Trophoblast cell (in vitro differentiated cells and primary cell): ENCODE measurements around the gene ZNF618.
"Not testable (repeated sequence)": the region's sequence is repeated elsewhere in the genome, so short reads cannot be mapped to it uniquely, and the experiment has no call there.

Experiments used
- DNase-seq, 2 donors: peaks; one replicate each; pipeline ENCODE4 v3.0.0-alpha.2; 2016
- H2AFZ ChIP-seq: 2 replicates; pipeline ENCODE4 v1.6.1; 2013; ENCODE audit warnings: low read length, moderate library complexity, mild to moderate bottlenecking; ENCODE audit not compliant: insufficient read depth, poor library complexity
- H2AK5ac ChIP-seq: 2 replicates; pipeline ENCODE4 v1.6.1; 2013; ENCODE audit warnings: mild to moderate bottlenecking, low read length
- H2BK120ac ChIP-seq: 2 replicates; pipeline ENCODE4 v1.6.1; 2013; ENCODE audit warnings: low read length, mild to moderate bottlenecking, moderate library complexity; ENCODE audit not compliant: insufficient read depth, poor library complexity
- H2BK12ac ChIP-seq: 2 replicates; pipeline ENCODE4 v1.6.1; 2013; ENCODE audit warnings: mild to moderate bottlenecking, low read length, moderate library complexity
- H2BK5ac ChIP-seq: 2 replicates; pipeline ENCODE4 v1.6.1; 2013; ENCODE audit warnings: low read length, low read depth, moderate library complexity, mild to moderate bottlenecking; ENCODE audit not compliant: poor library complexity
- H3K14ac ChIP-seq: 2 replicates; pipeline ENCODE4 v1.6.1; 2013; ENCODE audit warnings: mild to moderate bottlenecking, low read length
- H3K18ac ChIP-seq: 2 replicates; pipeline ENCODE4 v1.6.1; 2013; ENCODE audit warnings: mild to moderate bottlenecking, low read length
- H3K23ac ChIP-seq: 2 replicates; pipeline ENCODE4 v1.6.1; 2013; ENCODE audit warnings: low read length
- H3K27ac ChIP-seq: 2 replicates; pipeline ENCODE4 v1.5.1; 2013; ENCODE audit warnings: low read depth, mild to moderate bottlenecking, inconsistent platforms, low read length, moderate library complexity
- H3K27me3 ChIP-seq: 2 replicates; pipeline ENCODE4 v1.6.1; 2013; ENCODE audit warnings: inconsistent platforms, mild to moderate bottlenecking, low read length, moderate library complexity; ENCODE audit not compliant: insufficient read depth
- H3K36me3 ChIP-seq, 2 experiments: 1 replicate in 1 of 2; 2 replicates in 1 of 2; pipeline ENCODE4 v1.6.1; 2013; ENCODE audit warnings: low read length in 2 of 2, mild to moderate bottlenecking in 2 of 2, moderate library complexity in 1 of 2; ENCODE audit not compliant: insufficient read depth in 2 of 2, control insufficient read depth in 1 of 2
- H3K4ac ChIP-seq: 2 replicates; pipeline ENCODE4 v1.6.1; 2013; ENCODE audit warnings: low read depth, mild to moderate bottlenecking, low read length, moderate library complexity
- H3K4me1 ChIP-seq, 2 experiments: 1 replicate in 1 of 2; 2 replicates in 1 of 2; pipeline ENCODE4 v1.6.1; 2013; ENCODE audit warnings: low read length in 2 of 2, mild to moderate bottlenecking in 2 of 2, moderate library complexity in 1 of 2; ENCODE audit not compliant: insufficient read depth in 2 of 2, control insufficient read depth in 1 of 2
- H3K4me2 ChIP-seq: 2 replicates; pipeline ENCODE4 v1.6.1; 2013; ENCODE audit warnings: inconsistent platforms, mild to moderate bottlenecking, low read length, moderate library complexity
- H3K4me3 ChIP-seq: 2 replicates; pipeline ENCODE4 v1.5.1; 2013; ENCODE audit warnings: mild to moderate bottlenecking, low read depth, low read length, inconsistent platforms
- H3K79me1 ChIP-seq: one replicate; pipeline ENCODE4 v1.6.1; 2013; ENCODE audit warnings: low read length
- H3K79me2 ChIP-seq: 2 replicates; pipeline ENCODE4 v1.6.1; 2013; ENCODE audit warnings: low read length, mild to moderate bottlenecking; ENCODE audit not compliant: control insufficient read depth, insufficient read depth, poor library complexity
- H3K9ac ChIP-seq: 2 replicates; pipeline ENCODE4 v1.6.1; 2013; ENCODE audit warnings: mild to moderate bottlenecking, low read length
- H3K9me3 ChIP-seq: 2 replicates; pipeline ENCODE4 v1.6.1; 2013; ENCODE audit warnings: low read depth, mild to moderate bottlenecking, control low read depth, inconsistent platforms, low read length; ENCODE audit not compliant: insufficient read depth
- H4K12ac ChIP-seq: 2 replicates; pipeline ENCODE4 v1.6.1; 2013; ENCODE audit warnings: low read depth, mild to moderate bottlenecking, low read length, moderate library complexity
- H4K8ac ChIP-seq: 2 replicates; pipeline ENCODE4 v1.6.1; 2013; ENCODE audit warnings: low read depth, mild to moderate bottlenecking, low read length, moderate library complexity
- H4K91ac ChIP-seq: one replicate; pipeline ENCODE4 v1.6.1; 2013; ENCODE audit warnings: low read depth, mild to moderate bottlenecking, low read length, moderate library complexity
- WGBS: extraction: QIAGEN DNeasy Blood & Tissue Kit; methylation state at CpG from one replicate; pipeline ENCODE4 v1.1.7; 2013; ENCODE audit warnings: missing lambda C conversion rate; ENCODE audit not compliant: insufficient read length, insufficient coverage; ENCODE audit errors: extremely low coverage; 5-methylcytosine and 5-hydroxymethylcytosine counted together

ZNF618 gene

GRCh38 chr9:114038724-114039313 is 162.7 kb downstream of the ZNF618 start:
- no peak overlapping the region for H3K4me3 ChIP-seq
- no peaks in the 10 kb centered on the region for H3K79me1 ChIP-seq
- no peak for DNase-seq
- H3K4me2 ChIP-seq: no peak overlapping the region
- H4K91ac ChIP-seq: no peak overlapping the region
- H3K36me3 ChIP-seq: peaks cover 13 to 17% of the 10 kb centered on the region in 2 experiments
- H4K12ac ChIP-seq: no peak overlapping the region
- H2AFZ ChIP-seq: no peak overlapping the region
- no peak overlapping the region for H2BK120ac ChIP-seq
- H3K9me3 ChIP-seq: no peaks in the 10 kb centered on the region
- H3K27me3 ChIP-seq: no peaks in the 10 kb centered on the region
- no peak overlapping the region for H3K14ac ChIP-seq
- no peaks in the 10 kb centered on the region for H3K4me1 ChIP-seq
- no peak overlapping the region for H3K23ac ChIP-seq
- H2AK5ac ChIP-seq: no peak overlapping the region
- no peak overlapping the region for H2BK12ac ChIP-seq
- no peak overlapping the region for H4K8ac ChIP-seq
- H3K18ac ChIP-seq: no peak overlapping the region
- no peak overlapping the region for H3K9ac ChIP-seq
- H3K27ac ChIP-seq: no peak overlapping the region
- H3K79me2 ChIP-seq: no peaks in the 10 kb centered on the region
- no peak overlapping the region for H3K4ac ChIP-seq
- no CpG with 5 or more reads among the region's 13 CpGs for WGBS
- no peak overlapping the region for H2BK5ac ChIP-seq

DNA sequence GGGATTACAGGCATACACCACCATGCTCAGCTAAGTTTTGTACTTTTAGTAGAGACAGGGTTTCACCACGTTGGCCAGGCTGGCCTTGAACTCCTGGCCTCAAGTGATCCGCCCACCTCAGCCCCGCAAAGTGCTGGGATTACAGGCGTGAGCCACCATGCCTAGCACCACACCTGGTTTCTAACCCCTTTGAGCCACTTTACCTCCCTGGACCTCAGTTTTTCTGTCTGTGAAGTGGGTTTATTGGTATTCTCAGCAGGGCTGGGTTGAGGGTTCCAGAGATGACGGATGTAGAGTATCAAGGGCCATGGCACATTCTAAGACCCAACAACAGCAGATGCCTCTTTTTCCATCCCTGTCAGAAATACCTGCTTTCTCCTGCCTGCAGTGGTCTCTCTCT is 163.4 kb downstream of the ZNF618 start:
- Histone ChIP-seq H2BK120ac (no peak overlapping the region), H3K18ac (no peak overlapping the region), H2BK12ac (no peak overlapping the region), H3K36me3 (peaks cover 9 to 15% of the 10 kb centered on the region in 2 experiments), H3K4ac (no peak overlapping the region), H4K12ac (no peak overlapping the region), H3K14ac (no peak overlapping the region), H3K27ac (no peak overlapping the region), H3K79me1 (no peaks in the 10 kb centered on the region), H2AK5ac (no peak overlapping the region), H4K91ac (no peak overlapping the region), H3K79me2 (no peaks in the 10 kb centered on the region), H3K4me3 (no peak overlapping the region), H3K4me1 (no peaks in the 10 kb centered on the region), H3K9me3 (no peaks in the 10 kb centered on the region), H3K23ac (no peak overlapping the region), H3K9ac (no peak overlapping the region), H3K27me3 (no peaks in the 10 kb centered on the region), H3K4me2 (no peak overlapping the region), H4K8ac (no peak overlapping the region), H2BK5ac (no peak overlapping the region), H2AFZ (no peak overlapping the region)
- WGBS: no CpG with 5 or more reads among the region's 5 CpGs
- DNase-seq: no peak

DNA sequence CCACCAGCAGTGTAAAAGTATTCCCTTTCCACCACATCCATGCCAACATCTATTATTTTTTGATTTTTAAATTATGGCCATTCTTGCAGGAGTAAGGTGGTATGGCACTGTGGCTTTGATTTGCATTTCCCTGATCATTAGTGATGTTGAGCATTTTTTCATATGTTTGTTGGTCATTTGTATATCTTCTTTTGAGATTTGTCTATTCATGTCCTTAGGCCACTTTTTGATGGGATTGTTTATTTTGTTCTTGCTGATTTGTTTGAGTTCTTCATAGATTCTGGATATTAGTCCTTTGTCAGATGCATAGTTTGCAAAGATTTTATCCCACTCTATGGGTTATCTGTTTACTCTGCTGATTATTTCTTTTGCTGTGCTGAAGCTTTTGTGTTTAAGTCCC is 167.6 kb downstream of the ZNF618 start:
- not testable (repeated sequence) for H3K27ac ChIP-seq, H2BK120ac ChIP-seq, H3K79me2 ChIP-seq, H2BK12ac ChIP-seq, H3K4ac ChIP-seq, H3K9me3 ChIP-seq, H3K4me2 ChIP-seq, H4K12ac ChIP-seq, H3K9ac ChIP-seq, H3K18ac ChIP-seq, H2AFZ ChIP-seq, DNase-seq, H2BK5ac ChIP-seq, H3K36me3 ChIP-seq, H3K27me3 ChIP-seq, H3K4me3 ChIP-seq, H2AK5ac ChIP-seq, H4K91ac ChIP-seq, H4K8ac ChIP-seq, H3K23ac ChIP-seq, H3K79me1 ChIP-seq, H3K14ac ChIP-seq, H3K4me1 ChIP-seq

GRCh38 chr9:114046237-114046755 is 170.2 kb downstream of the ZNF618 start:
- Histone ChIP-seq H3K79me1 (no peaks in the 10 kb centered on the region), H2BK12ac (no peak overlapping the region), H3K14ac (no peak overlapping the region), H4K8ac (no peak overlapping the region), H3K79me2 (no peaks in the 10 kb centered on the region), H3K4ac (no peak overlapping the region), H2BK5ac (no peak overlapping the region), H3K36me3 (peaks cover 19 to 23% of the 10 kb centered on the region in 2 experiments), H2AK5ac (no peak overlapping the region), H4K12ac (no peak overlapping the region), H3K23ac (no peak overlapping the region), H3K4me2 (no peak overlapping the region), H3K27me3 (no peaks in the 10 kb centered on the region), H3K9me3 (no peaks in the 10 kb centered on the region), H2BK120ac (no peak overlapping the region), H3K27ac (no peak overlapping the region), H3K9ac (no peak overlapping the region), H3K4me3 (no peak overlapping the region), H3K4me1 (no peaks in the 10 kb centered on the region), H3K18ac (no peak overlapping the region), H4K91ac (no peak overlapping the region), H2AFZ (no peak overlapping the region)
- WGBS: no CpG with 5 or more reads among the region's 4 CpGs
- DNase-seq: no peak
